Activated CD4-positive, CD25-positive, alpha-beta regulatory T cell (primary cell): ENCODE measurements around the gene RTL9.
"Not testable (repeated sequence)": the region's sequence is repeated elsewhere in the genome, so short reads cannot be mapped to it uniquely, and the experiment has no call there.

Experiments used
- DNase-seq, 4 experiments: peaks; one replicate each; lab custom pipeline; 2025; lab: John Stamatoyannopoulos, UW

The RTL9 gene

DNA sequence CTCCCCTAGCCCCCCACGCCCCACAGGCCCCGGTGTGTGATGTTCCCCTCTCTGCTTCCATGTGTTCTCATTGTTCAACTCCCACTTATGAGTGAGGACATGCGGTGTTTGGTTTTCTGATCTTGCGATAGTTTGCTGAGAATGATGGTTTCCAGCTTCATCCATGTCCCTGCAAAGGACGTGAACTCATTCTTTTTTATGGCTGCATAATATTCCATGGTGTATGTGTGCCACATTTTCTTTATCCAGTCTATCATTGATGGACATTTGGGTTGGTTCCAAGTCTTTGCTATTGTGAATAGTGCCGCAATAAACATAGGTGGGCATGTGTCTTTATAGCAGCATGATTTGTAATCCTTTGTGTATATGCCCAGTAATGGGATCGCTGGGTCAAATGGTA lies 47.6 kb downstream of the RTL9 start:
- DNase-seq: not testable (repeated sequence)

DNA sequence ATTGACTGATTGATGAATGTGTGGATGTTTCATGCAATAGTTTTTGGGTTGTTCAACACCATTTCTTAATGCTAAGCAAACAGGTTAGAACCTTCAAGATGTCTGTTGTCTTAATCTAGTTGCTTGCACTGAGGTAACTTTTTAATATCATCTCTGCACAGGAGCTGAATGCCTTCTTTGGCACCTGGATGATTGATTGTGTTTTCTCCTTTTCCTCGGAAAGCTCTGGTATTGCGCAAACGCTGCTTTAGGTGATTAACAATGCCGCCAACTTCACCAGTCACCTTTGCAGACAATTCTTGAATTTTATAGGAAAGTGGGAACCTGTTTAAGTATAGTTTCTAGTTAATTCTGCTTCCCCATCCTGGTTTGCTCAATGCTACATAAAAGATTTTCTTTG lies 48.2 kb downstream of the RTL9 start:
- no peak for DNase-seq

DNA sequence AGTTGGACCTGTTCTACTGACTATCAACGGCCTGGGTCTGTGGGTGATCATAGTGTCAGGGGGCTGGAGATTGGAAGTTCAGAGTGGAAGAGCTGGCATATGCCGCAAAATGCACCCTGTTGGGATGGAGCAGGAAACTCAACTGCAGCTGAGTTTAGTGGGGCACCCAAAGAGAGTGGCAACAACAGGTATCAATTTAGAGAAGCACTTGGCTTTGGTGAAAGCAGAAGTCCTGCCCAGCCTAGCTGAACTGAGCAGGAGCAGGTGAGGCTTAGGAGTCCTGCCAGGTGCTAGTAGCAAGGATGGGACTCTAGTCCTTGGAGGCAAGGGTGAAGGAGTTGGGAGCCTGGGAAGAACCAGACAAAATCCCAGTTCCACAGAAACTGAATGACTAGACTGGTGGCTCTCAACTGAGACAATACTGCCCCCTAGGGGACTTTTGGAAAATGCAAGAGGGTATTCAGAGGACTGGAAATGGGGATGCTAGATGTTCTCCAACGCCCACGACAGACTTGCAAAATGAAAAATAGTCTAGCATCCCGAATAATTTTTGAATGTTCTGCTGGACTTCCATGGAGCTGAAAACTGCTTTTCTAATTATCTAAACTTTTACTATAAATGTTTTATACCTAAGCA lies 49.4 kb downstream of the RTL9 start:
- DNase-seq: peak; percentile 0 to 13 (median 4)
